CD4-positive, CD25-positive, alpha-beta regulatory T cell (primary cell): ENCODE data around the gene GASK1A. TPM values are rescaled to one million over a fixed set of nuclear protein-coding genes. Genes with fewer than 3 reads are reported as not detected.

Experiments used
- ATAC-seq, 2 donors: fragments of 150-1000 bp; cut with Tn5 transposase; one replicate each; pipeline ENCODE4 v1.10.0; 2021; ENCODE audit warnings: low read depth in 2 of 2, moderate number of reproducible peaks in 2 of 2, moderate library complexity in 1 of 2
- DNase-seq, 3 donors: peaks; one replicate each; pipeline versions ENCODE4 v3.0.0 to v3.0.0-alpha.2; 2012 to 2022; ENCODE audit warnings: mixed read lengths in 1 of 3
- H3K27ac ChIP-seq: one replicate; pipeline ENCODE4 v1.7.0; 2013; ENCODE audit warnings: mild to moderate bottlenecking, low read length; ENCODE audit not compliant: insufficient read depth, poor library complexity, severe bottlenecking
- H3K27me3 ChIP-seq: one replicate; pipeline ENCODE4 v1.7.0; 2013; ENCODE audit warnings: low read length; ENCODE audit not compliant: control insufficient read depth, insufficient read depth
- H3K36me3 ChIP-seq: one replicate; pipeline ENCODE4 v1.7.0; 2013; ENCODE audit warnings: mild to moderate bottlenecking, low read length, moderate library complexity; ENCODE audit not compliant: control insufficient read depth, insufficient read depth
- H3K4me1 ChIP-seq: 2 replicates; pipeline ENCODE4 v1.7.0; 2013; ENCODE audit warnings: mild to moderate bottlenecking, low read length; ENCODE audit not compliant: insufficient read depth, control insufficient read depth, poor library complexity, severe bottlenecking
- H3K4me3 ChIP-seq: one replicate; pipeline ENCODE4 v1.7.0; 2013; ENCODE audit warnings: low read depth, mild to moderate bottlenecking, low read length, moderate library complexity
- H3K9me3 ChIP-seq, 2 experiments: 1 replicate in 1 of 2; 2 replicates in 1 of 2; pipeline ENCODE4 v1.7.0; 2013; ENCODE audit warnings: low read length in 2 of 2, mild to moderate bottlenecking in 1 of 2, moderate library complexity in 1 of 2; ENCODE audit not compliant: control insufficient read depth in 2 of 2
- H3K27ac Mint-ChIP-seq, 3 donors: one replicate each; pipeline ENCODE4 v1.8.0; 2020 to 2022; ENCODE audit warnings: mild to moderate bottlenecking in 3 of 3, mixed read lengths in 3 of 3, moderate library complexity in 2 of 3
- H3K27me3 Mint-ChIP-seq: one replicate; pipeline ENCODE4 v1.8.0; 2022; ENCODE audit warnings: mild to moderate bottlenecking, mixed read lengths
- H3K36me3 Mint-ChIP-seq: one replicate; pipeline ENCODE4 v1.8.0; 2020; ENCODE audit warnings: mixed read lengths
- H3K4me1 Mint-ChIP-seq, 4 donors: one replicate each; pipeline ENCODE4 v1.8.0; 2020 to 2022; ENCODE audit warnings: mixed read lengths in 4 of 4, mild to moderate bottlenecking in 1 of 4
- H3K4me3 Mint-ChIP-seq, 4 donors: one replicate each; pipeline ENCODE4 v1.8.0; 2020 to 2022; ENCODE audit warnings: mild to moderate bottlenecking in 4 of 4, mixed read lengths in 4 of 4, moderate library complexity in 3 of 4
- H3K9me3 Mint-ChIP-seq, 7 donors: one replicate each; pipeline ENCODE4 v1.8.0; 2020 to 2022; ENCODE audit warnings: mixed read lengths in 7 of 7, mild to moderate bottlenecking in 3 of 7, moderate library complexity in 2 of 7
- polyA plus RNA-seq, 4 donors: library from polyadenylated mRNA; unstranded; fragments of 300-500 nt; fragmentation: Illumina TruSeq; gene quantifications; one replicate each; pipeline ENCODE4 v1.2.3, GENCODE V29; 2021
- total RNA-seq: library from RNA; stranded (reverse); gene quantifications from one replicate; pipeline ENCODE4 v1.2.3, GENCODE V29; 2022

The GASK1A gene
- total and polyA plus RNA-seq, 5 donors from 2014 or later = not detected

DNA sequence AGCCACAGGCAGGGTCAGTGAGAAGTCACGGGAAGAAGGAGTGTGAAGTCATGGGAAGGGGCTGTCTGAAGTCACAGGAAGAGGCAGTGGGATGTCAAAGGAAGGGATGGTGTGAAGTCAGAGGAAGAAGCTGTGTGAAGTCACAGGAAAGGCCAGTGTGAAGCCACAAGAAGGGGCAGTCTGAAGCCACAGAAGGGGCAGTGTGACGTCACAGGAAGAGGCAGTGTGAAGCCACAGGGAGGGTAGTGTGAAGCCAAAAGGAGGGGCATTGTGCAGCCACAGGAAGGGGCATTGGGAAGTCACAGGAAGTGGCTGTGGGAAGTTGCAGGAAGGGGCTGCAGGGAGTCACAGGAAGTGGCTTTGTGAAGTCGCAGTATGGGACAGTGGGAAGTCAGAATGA lies 35.1 kb downstream of the GASK1A start:
- peaks cover 0 to 11% (median 3%) of the 10 kb centered on the region in 4 donors for H3K4me1 Mint-ChIP-seq
- Histone ChIP-seq H3K36me3 (no peaks in the 10 kb centered on the region), H3K27me3 (no peaks in the 10 kb centered on the region), H3K27ac (peak overlapping the region; percentile 73), H3K4me1 (no peaks in the 10 kb centered on the region), H3K9me3 (peaks cover 35 to 50% of the 10 kb centered on the region in 2 experiments), H3K4me3 (no peak overlapping the region)
- peaks cover 0 to 5% (median 0%) of the 10 kb centered on the region in 7 donors for H3K9me3 Mint-ChIP-seq
- ATAC-seq (no peak), DNase-seq (no peak)
- H3K36me3 Mint-ChIP-seq = no peaks in the 10 kb centered on the region
- H3K27ac Mint-ChIP-seq = no peak overlapping the region
- H3K4me3 Mint-ChIP-seq = no peak overlapping the region
- no peaks in the 10 kb centered on the region for H3K27me3 Mint-ChIP-seq

DNA sequence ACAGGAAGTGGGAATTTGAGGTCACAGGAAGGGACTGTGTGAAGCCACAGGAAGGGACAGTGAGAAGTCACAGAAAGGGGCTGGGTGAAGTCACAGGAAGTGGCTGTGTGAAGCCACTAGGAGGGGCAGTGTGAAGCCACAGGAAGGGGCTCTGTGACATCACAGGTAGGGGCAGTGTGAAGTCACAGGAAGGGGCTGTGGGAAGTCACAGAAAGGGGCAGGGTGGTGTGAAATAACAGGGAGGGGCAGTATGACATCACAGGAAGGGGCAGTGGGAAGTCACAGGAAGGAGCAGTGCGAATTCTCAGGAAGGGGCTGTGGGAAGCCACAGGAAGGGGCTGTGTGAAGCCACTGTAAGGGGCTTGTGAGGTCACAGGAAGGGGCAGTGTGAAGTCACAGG lies 35.8 kb downstream of the GASK1A start:
- Histone ChIP-seq H3K4me3 (no peak overlapping the region), H3K36me3 (no peaks in the 10 kb centered on the region), H3K4me1 (no peaks in the 10 kb centered on the region), H3K9me3 (peaks cover 35 to 50% of the 10 kb centered on the region in 2 experiments), H3K27ac (peak overlapping the region; percentile 73), H3K27me3 (no peaks in the 10 kb centered on the region)
- no peaks in the 10 kb centered on the region for H3K36me3 Mint-ChIP-seq
- H3K9me3 Mint-ChIP-seq = peaks cover 0 to 5% (median 0%) of the 10 kb centered on the region in 7 donors
- no peaks in the 10 kb centered on the region for H3K27me3 Mint-ChIP-seq
- DNase-seq (peak in 1 of 3 donors; percentile 14), ATAC-seq (no peak)
- no peak overlapping the region for H3K4me3 Mint-ChIP-seq
- H3K27ac Mint-ChIP-seq = no peak overlapping the region
- H3K4me1 Mint-ChIP-seq = peaks cover 0 to 18% (median 3%) of the 10 kb centered on the region in 4 donors

DNA sequence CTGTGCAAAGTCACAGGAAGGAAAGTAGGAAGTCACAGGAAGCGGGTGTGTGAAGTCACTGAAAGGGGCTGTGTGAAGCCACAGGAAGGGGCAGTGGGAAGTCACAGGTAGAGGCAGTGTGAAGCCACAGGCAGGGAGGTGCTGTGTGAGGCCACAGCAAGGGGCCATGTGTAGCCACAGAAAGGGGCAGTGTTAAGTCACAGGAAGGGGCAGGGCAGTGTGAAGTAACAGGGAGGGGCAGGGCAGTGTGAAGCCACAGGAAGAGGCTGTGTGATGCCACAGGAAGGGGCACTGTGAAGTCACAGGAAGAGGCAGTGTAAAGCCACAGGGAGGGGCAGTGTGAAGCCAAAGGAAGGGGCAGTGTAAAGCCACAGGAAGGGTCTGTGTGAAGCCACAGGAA lies 36.5 kb downstream of the GASK1A start:
- peak overlapping the region; percentile 73 for H3K27ac ChIP-seq
- no peak for DNase-seq
- Mint-ChIP-seq H3K27me3 (no peaks in the 10 kb centered on the region), H3K27ac (no peak overlapping the region), H3K4me1 (peaks cover 0 to 22% (median 5%) of the 10 kb centered on the region in 4 donors), H3K9me3 (peaks cover 0 to 5% (median 0%) of the 10 kb centered on the region in 7 donors), H3K36me3 (no peaks in the 10 kb centered on the region), H3K4me3 (no peak overlapping the region)
- H3K36me3 ChIP-seq = no peaks in the 10 kb centered on the region
- peaks cover 35 to 50% of the 10 kb centered on the region in 2 experiments for H3K9me3 ChIP-seq
- no peaks in the 10 kb centered on the region for H3K27me3 ChIP-seq
- H3K4me1 ChIP-seq = no peaks in the 10 kb centered on the region
- ATAC-seq = no peak
- H3K4me3 ChIP-seq = no peak overlapping the region

DNA sequence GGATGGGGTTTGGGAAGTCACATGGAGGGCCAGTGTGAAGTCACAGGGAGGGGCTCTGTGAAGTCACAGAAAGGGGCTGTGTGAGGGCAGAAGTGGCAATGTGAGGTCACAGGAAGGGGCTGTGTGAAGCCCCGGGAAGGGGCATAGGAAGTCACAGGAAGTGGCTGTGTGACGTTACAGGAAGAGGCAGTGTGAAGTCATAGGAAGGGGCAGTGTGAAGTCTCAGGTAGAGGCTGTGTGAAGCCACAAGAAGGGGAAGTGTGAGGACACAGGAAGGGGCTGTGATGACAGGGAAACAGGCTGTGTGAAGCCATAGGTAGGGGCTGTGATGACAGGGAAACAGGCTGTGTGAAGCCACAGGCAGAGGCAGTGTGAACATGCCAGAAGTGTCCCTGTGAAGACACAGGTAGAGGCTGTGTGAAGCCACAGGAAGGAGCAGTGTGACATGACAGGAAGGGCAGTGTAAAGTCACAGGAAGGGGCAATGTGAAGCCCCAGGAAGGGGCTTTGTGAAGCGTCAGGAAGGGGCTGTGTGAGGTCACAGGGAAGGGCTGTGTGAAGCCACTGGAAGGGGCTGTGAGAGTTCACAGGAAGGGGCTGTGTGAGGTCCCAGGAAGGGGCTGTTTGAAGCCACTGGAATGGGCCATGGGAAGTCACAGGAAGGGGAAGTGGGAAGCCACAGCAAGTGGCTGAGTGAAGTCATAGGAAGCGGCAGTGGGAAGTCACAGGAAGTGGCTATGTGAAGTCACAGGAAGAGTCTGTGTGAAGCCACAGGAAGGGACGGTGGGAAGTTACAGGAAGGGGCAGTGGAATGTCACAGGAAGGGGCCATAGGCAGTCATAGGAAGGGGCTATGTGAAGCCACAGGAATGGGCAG lies 37.1 kb downstream of the GASK1A start:
- Mint-ChIP-seq H3K4me1 (peaks cover 2 to 27% (median 8%) of the 10 kb centered on the region in 4 donors), H3K9me3 (peaks cover 0 to 6% (median 0%) of the 10 kb centered on the region in 7 donors), H3K36me3 (no peaks in the 10 kb centered on the region), H3K4me3 (no peak overlapping the region), H3K27me3 (no peaks in the 10 kb centered on the region), H3K27ac (no peak overlapping the region)
- Histone ChIP-seq H3K27ac (peak overlapping the region; percentile 73), H3K4me1 (peaks cover 6% of the 10 kb centered on the region), H3K9me3 (peaks cover 35 to 50% of the 10 kb centered on the region in 2 experiments), H3K27me3 (no peaks in the 10 kb centered on the region), H3K4me3 (no peak overlapping the region), H3K36me3 (no peaks in the 10 kb centered on the region)
- DNase-seq (peak in 1 of 3 donors; percentile 48), ATAC-seq (peak in 1 of 2 donors; percentile 12)

DNA sequence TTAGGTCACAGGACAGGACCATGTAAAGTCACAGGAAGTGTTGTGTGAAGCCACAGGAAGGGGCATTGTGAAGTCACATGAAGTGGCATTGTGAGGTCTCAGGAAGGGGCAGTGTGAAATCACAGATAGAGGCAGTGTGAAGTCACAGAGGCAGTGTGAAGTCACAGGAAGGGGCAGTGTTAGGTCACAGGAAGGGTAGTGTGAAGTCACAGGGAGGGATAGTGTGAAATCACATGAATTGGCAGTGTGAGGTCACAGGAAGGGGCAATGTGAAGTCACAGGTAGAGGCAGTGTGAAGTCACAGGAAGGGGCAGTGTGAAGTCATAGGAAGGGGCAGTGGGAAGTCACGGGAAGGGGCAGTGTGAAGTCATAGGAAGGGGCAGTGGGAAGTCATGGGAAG lies 37.9 kb downstream of the GASK1A start:
- DNase-seq (no peak), ATAC-seq (no peak)
- no peaks in the 10 kb centered on the region for H3K27me3 Mint-ChIP-seq
- H3K4me1 Mint-ChIP-seq = peaks cover 4 to 35% (median 15%) of the 10 kb centered on the region in 4 donors
- peaks cover 0 to 6% (median 0%) of the 10 kb centered on the region in 7 donors for H3K9me3 Mint-ChIP-seq
- no peak overlapping the region for H3K4me3 Mint-ChIP-seq
- no peak overlapping the region for H3K27ac Mint-ChIP-seq
- H3K9me3 ChIP-seq = peaks cover 31 to 50% of the 10 kb centered on the region in 2 experiments
- H3K4me1 ChIP-seq = peaks cover 14% of the 10 kb centered on the region
- H3K27me3 ChIP-seq = no peaks in the 10 kb centered on the region
- no peaks in the 10 kb centered on the region for H3K36me3 Mint-ChIP-seq
- H3K27ac ChIP-seq = peak overlapping the region; percentile 73
- no peak overlapping the region for H3K4me3 ChIP-seq
- no peaks in the 10 kb centered on the region for H3K36me3 ChIP-seq

DNA sequence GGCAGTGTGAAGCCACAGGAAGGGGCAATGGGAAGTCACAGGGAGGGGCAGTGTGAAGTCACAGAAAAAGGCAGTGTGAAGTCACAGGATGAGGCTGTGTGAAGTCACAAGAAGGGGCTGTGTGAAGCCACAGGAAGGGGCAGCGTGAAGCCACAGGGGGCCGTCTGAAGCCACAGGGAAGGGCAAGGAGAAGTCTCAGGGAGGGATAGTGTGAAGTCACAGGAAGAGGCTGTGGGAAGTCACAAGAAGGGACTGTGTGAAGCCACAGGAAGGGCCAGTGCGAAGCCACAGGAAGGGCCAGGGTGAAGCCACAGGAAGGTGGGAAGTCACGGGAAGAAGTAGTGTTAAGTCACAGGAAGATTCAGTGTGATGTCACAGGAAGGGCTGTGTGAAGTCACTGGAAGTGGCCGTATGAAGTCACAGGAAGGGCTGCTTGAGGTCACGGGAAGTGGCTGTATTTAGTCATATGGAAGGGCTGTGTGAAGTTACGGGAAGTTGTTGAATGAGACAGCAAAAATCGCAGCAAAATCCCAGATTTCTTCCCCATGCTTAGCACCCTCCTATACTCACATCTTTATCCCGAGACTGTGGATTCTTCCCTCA lies 38.6 kb downstream of the GASK1A start:
- H3K27ac ChIP-seq = no peak overlapping the region
- H3K4me1 Mint-ChIP-seq = peaks cover 8 to 41% (median 20%) of the 10 kb centered on the region in 4 donors
- ATAC-seq (no peak), DNase-seq (no peak)
- H3K4me3 Mint-ChIP-seq = no peak overlapping the region
- no peaks in the 10 kb centered on the region for H3K36me3 Mint-ChIP-seq
- H3K27ac Mint-ChIP-seq = no peak overlapping the region
- peaks cover 26 to 49% of the 10 kb centered on the region in 2 experiments for H3K9me3 ChIP-seq
- H3K9me3 Mint-ChIP-seq = peaks cover 0 to 6% (median 0%) of the 10 kb centered on the region in 7 donors
- H3K4me3 ChIP-seq = no peak overlapping the region
- H3K36me3 ChIP-seq = no peaks in the 10 kb centered on the region
- no peaks in the 10 kb centered on the region for H3K27me3 ChIP-seq
- peaks cover 17% of the 10 kb centered on the region for H3K4me1 ChIP-seq
- no peaks in the 10 kb centered on the region for H3K27me3 Mint-ChIP-seq

DNA sequence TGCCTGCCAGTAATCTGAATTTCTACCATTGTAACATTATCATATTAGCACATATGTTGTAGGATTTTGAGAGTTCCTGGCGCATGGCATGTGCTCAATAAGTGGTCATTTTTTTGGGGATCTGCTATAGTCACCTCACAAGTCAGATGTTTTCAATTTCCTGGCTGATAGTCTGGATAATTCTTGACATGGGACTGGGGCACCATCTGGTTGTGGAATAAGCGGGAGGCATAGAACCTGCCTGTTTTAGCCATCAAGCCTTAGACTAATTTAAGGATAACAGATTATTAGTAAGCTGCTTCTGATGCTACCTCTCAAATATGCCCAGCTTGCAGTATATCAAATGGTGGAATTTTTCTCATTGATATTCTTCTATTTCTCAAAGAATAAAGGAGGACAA lies 39.1 kb downstream of the GASK1A start:
- no peak overlapping the region for H3K27ac Mint-ChIP-seq
- no peak overlapping the region for H3K27ac ChIP-seq
- DNase-seq = no peak
- H3K36me3 ChIP-seq = no peaks in the 10 kb centered on the region
- H3K4me3 ChIP-seq = no peak overlapping the region
- H3K4me1 ChIP-seq = peaks cover 23% of the 10 kb centered on the region
- no peaks in the 10 kb centered on the region for H3K27me3 Mint-ChIP-seq
- ATAC-seq = no peak
- H3K9me3 ChIP-seq = peaks cover 21 to 43% of the 10 kb centered on the region in 2 experiments
- peaks cover 14 to 46% (median 25%) of the 10 kb centered on the region in 4 donors for H3K4me1 Mint-ChIP-seq
- H3K36me3 Mint-ChIP-seq = no peaks in the 10 kb centered on the region
- H3K9me3 Mint-ChIP-seq = peaks cover 0 to 6% (median 0%) of the 10 kb centered on the region in 7 donors
- no peaks in the 10 kb centered on the region for H3K27me3 ChIP-seq
- no peak overlapping the region for H3K4me3 Mint-ChIP-seq
